Psoas muscle (tissue), 8 donors: ENCODE results near the gene HTR3C. TPM values are rescaled to one million over a fixed set of nuclear protein-coding genes. Genes with fewer than 3 reads are reported as not detected.
"Not testable (repeated sequence)": the region's sequence is repeated elsewhere in the genome, so short reads cannot be mapped to it uniquely, and the experiment has no call there.

Experiments
- ATAC-seq, 4 donors: fragments of 200-7000 bp; cut with Tn5 transposase; one replicate each; pipeline ENCODE4 v1.9.1; 2020; ENCODE audit warnings: moderate library complexity in 3 of 4, mild to moderate bottlenecking in 2 of 4
- DNase-seq, 2 donors: peaks; one replicate each; pipeline ENCODE4 v3.0.0-alpha.2; 2020
- H3K27ac ChIP-seq: fragments of 200-600 bp; one replicate; pipeline ENCODE4 v1.8.0; 2022
- H3K27me3 ChIP-seq, 3 donors: fragments of 200-600 bp in 1 of 3; one replicate each; pipeline versions ENCODE4 v1.6.1 to v1.8.0; 2013 to 2022; ENCODE audit warnings: low read length in 2 of 3, mild to moderate bottlenecking in 2 of 3, moderate library complexity in 1 of 3; ENCODE audit not compliant: insufficient read depth in 3 of 3
- H3K36me3 ChIP-seq, 2 donors: fragments of 200-600 bp in 1 of 2; one replicate each; pipeline versions ENCODE4 v1.6.1 to v1.8.0; 2013 to 2022; ENCODE audit warnings: low read depth in 1 of 2, mild to moderate bottlenecking in 1 of 2, moderate library complexity in 1 of 2; ENCODE audit not compliant: insufficient read depth in 1 of 2
- H3K4me1 ChIP-seq: fragments of 200-600 bp; one replicate; pipeline ENCODE4 v1.8.0; 2022
- H3K4me3 ChIP-seq: fragments of 200-600 bp; one replicate; pipeline ENCODE4 v1.8.0; 2022; ENCODE audit warnings: mild to moderate bottlenecking
- H3K9me3 ChIP-seq: fragments of 200-600 bp; one replicate; pipeline ENCODE4 v1.8.0; 2022
- CTCF ChIP-seq: fragments of 200-600 bp; IDR thresholded peaks from one replicate; pipeline ENCODE4 v1.8.0; 2022; ENCODE audit warnings: antibody characterized with exemption
- WGBS, 3 donors: extraction: QIAGEN DNeasy Blood & Tissue Kit; methylation state at CpG; one replicate each; pipeline versions ENCODE4 v1.1.6 to v1.1.7; 2013; 5-methylcytosine and 5-hydroxymethylcytosine counted together
- intact Hi-C, 2 donors: fragments of 100-400 bp; cut with DNase I; formaldehyde crosslinking; loops; one replicate each; pipeline versions ENCODE4 v1.11.0 to v1.14.2; 2022
- polyA plus RNA-seq, 3 donors: library from polyadenylated mRNA; stranded (reverse); fragments of 200-250 nt; gene quantifications; one replicate each; pipeline ENCODE4 v1.2.3, GENCODE V29; 2013
- total RNA-seq, 4 donors: library from RNA; stranded (reverse); fragmentation: NEBNext Ultra II Directional in 2 of 4; extraction: Animal tissue kit (Norgen Biotek cat#: 25700) in 2 of 4; gene quantifications; one replicate each; pipeline versions ENCODE4 v1.2.1 to v1.2.4, GENCODE V29; 2021 to 2023
- donor health status: healthy with polysubstance abuse.
- donor health status: DM: no; HTN: no; CAD: no; lungs with moderate emphysema.
- donor health status: Bipolar disorder and iron deficiency.
- donor health status: healthy.
- donor health status: DM: yes; HTN: yes; CAD: no.
- donor health status: DM: no; HTN: no; CAD: no.
- donor health status: DM: no; HTN: no; CAD: no.
- donor health status: DM: yes; HTN: yes; CAD: no.

Gene HTR3C
- total and polyA plus RNA-seq, 7 donors = not detected

- Histone ChIP-seq H3K4me1 (no peaks in the 10 kb centered on the region), H3K36me3 (no peaks in the 10 kb centered on the region), H3K27ac (no peak within 1 kb of the TSS), H3K27me3 (no peaks in the 10 kb centered on the region), H3K9me3 (no peaks in the 10 kb centered on the region), H3K4me3 (no peak within 1 kb of the TSS)
- intact Hi-C loops = no loop called here
- TF ChIP-seq CTCF = no peak
- 63 to 66% (median 66%) methylated on average over 4 of the region's 4 CpGs for whole genome bisulfite sequencing, 3 donors
- no peak for ATAC-seq
- no peak for DNase-seq
Observed at GRCh38 chr3:184031187-184031792, 21.6 kb upstream of the HTR3C start, which contains the start of gene HTR3D. TSS of gene HTR3D (plus strand) at chr3:184031742. CDS start at chr3:184031742, 0 bp downstream.

GRCh38 chr3:184037816-184038215, 15.0 kb upstream of the HTR3C start:
- Histone ChIP-seq H3K27me3 (no peaks in the 10 kb centered on the region), H3K27ac (no peak overlapping the region), H3K36me3 (no peaks in the 10 kb centered on the region), H3K4me1 (no peaks in the 10 kb centered on the region), H3K9me3 (no peaks in the 10 kb centered on the region), H3K4me3 (no peak overlapping the region)
- WGBS, 3 donors = 64 to 75% (median 66%) methylated on average over 7 of the region's 7 CpGs
- intact Hi-C loops = no loop called here
- ATAC-seq (no peak), DNase-seq (no peak)
- no peak for TF ChIP-seq CTCF

GRCh38 chr3:184038307-184038706, 14.5 kb upstream of the HTR3C start:
- H3K27ac ChIP-seq, H3K27me3 ChIP-seq, ATAC-seq, H3K4me3 ChIP-seq, H3K9me3 ChIP-seq, DNase-seq, intact Hi-C loops, H3K4me1 ChIP-seq, H3K36me3 ChIP-seq: not testable (repeated sequence)
- WGBS, 3 donors = 79 to 85% (median 84%) methylated on average over 8 to 9 of the region's 9 CpGs

GRCh38 chr3:184039414-184039813, 13.4 kb upstream of the HTR3C start:
- Histone ChIP-seq H3K27me3 (no peaks in the 10 kb centered on the region), H3K9me3 (no peaks in the 10 kb centered on the region), H3K4me3 (no peak overlapping the region), H3K27ac (no peak overlapping the region), H3K4me1 (no peaks in the 10 kb centered on the region), H3K36me3 (no peaks in the 10 kb centered on the region)
- ATAC-seq (no peak), DNase-seq (no peak)
- intact Hi-C loops = no loop called here
- WGBS, 3 donors = 65 to 71% (median 67%) methylated on average over 5 of the region's 5 CpGs
- TF ChIP-seq CTCF = no peak

GRCh38 chr3:184040010-184040409, 12.8 kb upstream of the HTR3C start:
- peak; percentile 56 to 88 (median 68) for ATAC-seq
- peak; percentile 37 for TF ChIP-seq CTCF
- Histone ChIP-seq H3K9me3 (no peaks in the 10 kb centered on the region), H3K4me3 (no peak overlapping the region), H3K27ac (no peak overlapping the region), H3K4me1 (no peaks in the 10 kb centered on the region), H3K27me3 (no peaks in the 10 kb centered on the region), H3K36me3 (no peaks in the 10 kb centered on the region)
- 27 to 32% (median 27%) methylated on average over 3 of the region's 3 CpGs for WGBS, 3 donors
- no peak for DNase-seq
- intact Hi-C loops = no loop called here
